Stimulated activated CD4-positive, alpha-beta T cell treated with anti-CD3 and anti-CD28 coated beads, Interleukin-15, amount 100 ng/mL, for 24 hours (primary cell): ENCODE data around the gene SLC35F1.

ENCODE experiments used
- DNase-seq: peaks from one replicate; pipeline ENCODE4 v3.0.0-alpha.2; 2020

The SLC35F1 gene

DNA sequence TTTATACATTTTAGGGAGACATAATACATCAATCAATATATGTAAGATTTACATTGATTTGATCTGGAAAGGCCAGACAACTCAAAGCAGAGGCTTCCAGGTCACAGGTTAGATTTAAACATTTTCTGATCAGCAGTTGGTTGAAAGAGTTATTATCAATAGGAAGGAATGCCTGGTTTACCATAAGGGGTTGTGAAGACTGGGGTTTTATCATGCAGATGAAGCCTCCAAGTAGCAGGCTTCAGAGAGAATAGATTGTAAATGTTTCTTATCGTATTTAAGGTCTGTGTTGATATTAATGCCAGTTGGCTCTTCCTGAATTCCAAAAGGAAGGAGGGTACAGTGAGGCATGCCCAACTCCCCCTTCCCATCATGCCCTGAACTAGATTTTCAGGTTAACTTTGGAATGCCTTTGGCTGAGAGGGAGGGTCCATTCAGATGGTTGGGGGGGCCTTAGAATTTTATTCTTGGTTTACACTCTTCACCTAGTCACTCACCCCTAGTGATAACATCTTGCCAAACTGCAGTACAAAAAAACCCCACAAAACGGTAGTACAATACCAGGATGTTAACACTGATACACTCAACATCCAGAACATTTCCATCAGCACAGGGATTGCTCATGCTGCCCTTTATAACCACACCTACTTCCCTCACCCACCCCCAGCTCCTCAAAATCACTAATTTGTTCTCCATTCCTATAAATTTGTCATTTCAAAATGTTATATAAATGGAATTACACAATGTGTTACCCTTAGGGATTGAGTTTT is 381.5 kb downstream of the SLC35F1 start:
- DNase-seq, result no peak

DNA sequence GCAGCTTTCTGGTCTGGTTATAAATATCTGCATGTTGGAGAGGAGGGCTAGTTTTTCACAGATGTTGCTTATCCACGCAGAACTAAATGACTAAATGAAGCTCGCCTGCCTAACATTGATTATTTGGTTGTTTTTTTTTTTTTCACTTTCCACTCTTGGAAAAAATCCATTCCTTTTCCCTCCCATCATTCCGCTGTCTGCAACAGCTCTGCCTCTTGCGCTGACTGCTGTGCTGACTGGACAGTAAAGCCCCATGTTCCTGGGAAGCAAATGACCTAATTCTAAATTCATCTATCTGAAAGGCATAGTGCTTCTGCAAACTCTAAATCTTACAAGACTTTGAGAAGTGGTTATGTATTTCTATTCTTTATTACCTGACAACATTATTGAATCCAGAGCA is 385.5 kb downstream of the SLC35F1 start:
- no peak for DNase-seq

DNA sequence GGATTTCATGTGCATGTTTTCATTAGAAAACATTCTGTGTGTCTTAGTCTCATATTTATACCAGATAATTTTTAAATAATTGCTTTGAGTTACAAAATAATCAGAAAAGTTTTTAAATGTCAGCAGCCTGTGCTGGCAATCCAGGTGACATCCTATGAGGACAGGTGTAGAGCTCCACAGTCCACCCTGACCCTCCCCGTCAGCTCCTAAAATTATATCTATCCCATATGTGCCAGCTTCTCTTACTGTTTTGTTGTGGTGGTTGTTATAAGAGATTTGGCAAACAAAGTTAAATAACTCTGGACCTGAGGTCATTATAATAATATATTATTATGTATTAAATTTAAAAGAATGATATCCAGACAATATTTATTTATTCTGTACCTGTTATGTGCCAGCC is 387.8 kb downstream of the SLC35F1 start:
- no peak for DNase-seq

GRCh38 chr6:118295336-118295735 is 388.3 kb downstream of the SLC35F1 start:
- DNase-seq, result no peak

DNA sequence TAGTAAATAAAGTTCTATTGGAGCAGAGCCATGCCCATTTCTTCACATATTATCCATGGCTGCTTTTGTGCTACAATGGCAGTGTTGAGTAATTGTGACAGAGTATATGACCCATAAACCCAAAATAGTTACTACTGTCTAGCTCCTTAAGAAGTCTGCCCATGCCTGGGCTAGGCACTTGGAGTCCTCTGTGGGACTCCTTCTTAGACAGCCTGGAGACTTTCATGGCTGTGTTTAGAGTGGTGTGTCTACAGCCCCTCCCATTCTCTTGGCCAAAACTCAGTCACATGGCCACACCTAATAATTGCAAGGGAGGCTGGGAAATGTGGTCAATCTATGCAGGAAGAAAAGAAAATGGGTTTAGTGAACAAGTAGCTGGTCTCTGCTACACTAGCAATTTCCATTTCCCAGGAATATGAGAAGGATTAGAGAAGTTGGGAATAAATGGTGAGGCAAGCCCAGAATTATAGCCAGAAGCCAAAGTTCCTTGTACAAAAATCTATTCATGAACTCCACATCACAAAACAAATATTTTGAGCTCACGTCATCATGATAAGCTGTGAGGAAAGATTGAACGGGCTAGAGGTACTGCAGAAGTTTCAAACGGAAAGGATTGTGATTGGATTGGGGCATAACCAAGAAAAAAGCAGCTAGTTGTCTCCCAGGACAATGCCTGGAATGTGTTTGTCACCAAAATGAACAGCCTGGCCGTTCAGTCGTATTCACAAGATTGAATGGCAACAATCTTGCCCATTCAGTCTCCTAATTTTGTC is 389.3 kb downstream of the SLC35F1 start:
- DNase-seq, result no peak

DNA sequence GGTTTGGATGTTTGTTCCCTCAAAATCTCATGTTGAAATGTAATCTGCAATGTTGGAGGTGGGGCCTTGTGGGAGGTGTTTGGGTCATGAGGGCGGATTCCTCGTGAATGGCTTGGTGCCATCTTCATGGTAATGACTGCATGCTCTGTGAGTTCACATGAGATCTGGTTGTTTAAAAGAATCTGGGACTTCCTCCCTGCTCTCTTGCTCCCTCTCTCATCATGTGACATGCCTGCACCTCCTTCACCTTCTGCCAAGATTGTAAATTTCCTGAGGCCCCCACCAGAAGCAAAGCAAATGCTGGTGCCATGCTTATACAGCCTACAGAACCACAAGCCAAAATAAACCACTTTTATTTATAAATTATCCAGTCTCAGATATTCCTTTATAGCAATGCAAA is 390.8 kb downstream of the SLC35F1 start:
- no peak for DNase-seq

DNA sequence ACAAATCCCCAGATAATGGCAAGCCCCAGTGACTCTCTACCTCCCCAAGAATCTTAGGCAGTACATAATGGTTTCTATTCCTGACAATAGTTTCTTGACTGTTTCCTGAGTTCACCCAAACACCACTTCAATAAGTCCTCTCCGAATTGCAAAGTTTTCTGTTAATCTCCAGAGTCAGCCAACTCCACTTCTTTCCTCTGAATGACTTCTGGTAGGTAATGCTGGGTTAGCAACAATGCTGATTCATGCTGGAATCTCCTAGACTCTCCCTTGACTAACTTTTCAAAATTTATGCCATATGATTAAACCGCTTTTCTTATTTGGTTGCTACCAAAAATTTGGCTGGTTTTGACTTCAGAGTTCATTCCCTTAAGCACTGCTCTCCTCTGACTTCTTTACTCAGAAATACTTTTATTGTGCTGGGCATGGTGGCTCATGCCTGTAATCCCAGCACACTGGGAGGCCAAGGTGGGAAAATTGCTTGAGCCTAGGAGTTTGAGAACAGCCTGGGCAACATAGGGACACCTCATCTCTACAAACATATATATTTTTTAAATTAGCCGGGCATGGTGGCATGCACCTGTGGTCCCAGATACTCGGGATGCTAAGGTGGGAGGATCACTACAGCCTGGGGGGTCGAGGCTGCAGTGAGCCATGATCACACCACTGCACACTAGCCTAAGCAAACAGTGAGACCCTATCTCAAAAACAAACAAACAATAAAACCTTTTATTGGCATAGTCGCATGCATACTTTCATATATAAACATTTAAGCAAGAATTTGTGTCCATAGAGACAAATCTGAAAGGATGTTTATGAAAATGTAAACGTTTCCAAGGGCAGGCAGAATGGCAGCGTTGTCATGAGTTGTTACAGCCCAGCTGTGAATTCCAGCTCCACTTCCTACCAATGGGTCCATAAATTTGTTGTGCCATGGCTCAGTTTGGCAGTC is 391.7 kb downstream of the SLC35F1 start:
- DNase-seq, result no peak

DNA sequence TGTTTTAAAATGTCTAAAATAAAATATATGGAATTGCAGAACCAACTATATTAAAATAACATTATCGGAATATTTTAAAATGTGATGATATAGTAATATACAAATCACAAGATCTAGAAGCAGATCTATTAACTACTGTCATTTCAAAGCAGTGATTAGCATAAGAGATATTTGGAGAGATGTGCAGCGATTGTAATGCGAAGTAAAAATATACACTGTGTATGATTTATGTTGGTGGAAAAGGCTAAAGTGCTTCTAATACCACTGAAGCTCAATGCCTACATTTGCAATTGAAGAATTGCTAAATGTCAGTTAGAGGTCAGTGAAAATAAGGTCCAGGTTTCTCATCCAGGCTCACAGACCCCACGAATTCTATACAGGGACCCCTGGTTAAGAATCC is 392.4 kb downstream of the SLC35F1 start:
- DNase-seq, result no peak

- no peak for DNase-seq
Observed at GRCh38 chr6:118304321-118304720, 397.3 kb downstream of the SLC35F1 start.

DNA sequence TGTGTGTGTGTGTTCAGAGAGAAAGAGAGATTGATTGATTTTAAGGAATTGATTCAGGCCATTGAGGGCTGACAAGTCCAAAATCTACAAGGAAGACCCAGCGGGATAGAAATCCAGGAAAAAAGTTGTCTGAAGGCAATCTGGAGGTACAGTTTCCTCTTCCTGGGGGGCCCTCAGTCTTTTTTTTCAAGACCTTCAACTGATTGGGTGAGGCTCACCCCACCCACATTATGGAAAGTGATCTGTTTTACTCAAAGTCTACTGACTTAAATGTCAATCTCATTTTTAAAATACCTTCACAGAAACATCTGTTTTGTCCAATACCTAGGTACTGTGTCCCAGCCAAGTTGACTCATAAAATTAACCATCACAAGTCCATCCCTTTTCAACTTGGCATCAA is 398.0 kb downstream of the SLC35F1 start:
- DNase-seq, result no peak

DNA sequence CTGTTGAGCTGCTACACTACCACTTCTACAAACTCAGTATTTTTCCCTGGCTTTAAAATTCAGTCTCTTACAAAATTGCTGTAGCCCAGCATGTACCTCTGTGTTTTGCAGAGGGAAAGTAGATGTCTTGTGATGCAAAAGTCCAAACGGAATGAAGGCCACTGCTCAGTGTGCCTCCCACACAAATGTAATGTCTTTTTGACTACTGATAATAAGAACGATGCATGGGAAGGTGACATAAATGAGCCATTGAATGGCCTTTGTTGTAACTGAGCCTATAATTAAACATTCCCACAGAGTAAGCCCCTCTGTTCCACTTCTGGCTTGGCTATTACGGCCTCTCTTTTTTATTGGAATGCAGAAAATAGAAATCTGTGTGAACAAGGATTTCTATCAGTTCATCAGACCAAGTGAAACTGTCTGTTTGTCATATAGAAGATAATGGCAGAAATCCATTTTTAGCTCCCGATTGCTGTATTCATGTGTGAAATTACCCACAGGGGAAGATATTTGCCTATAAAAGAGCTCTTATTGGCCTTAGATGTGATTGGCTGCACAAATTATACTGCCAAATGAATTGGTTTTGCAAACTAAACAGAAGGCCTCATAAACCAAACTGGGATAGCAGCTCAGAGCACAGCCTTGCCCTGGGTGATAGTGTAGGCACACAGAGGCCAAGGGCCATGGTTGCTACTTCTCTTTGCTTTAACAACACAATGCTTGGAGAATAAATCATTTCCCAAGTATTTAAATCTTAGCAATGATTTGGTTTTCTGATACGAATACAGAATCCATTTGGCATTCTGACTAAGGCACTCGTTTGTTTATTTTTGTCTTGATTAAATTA is 399.6 kb downstream of the SLC35F1 start:
- no peak for DNase-seq

GRCh38 chr6:118307581-118307980 is 400.5 kb downstream of the SLC35F1 start:
- DNase-seq, result no peak

DNA sequence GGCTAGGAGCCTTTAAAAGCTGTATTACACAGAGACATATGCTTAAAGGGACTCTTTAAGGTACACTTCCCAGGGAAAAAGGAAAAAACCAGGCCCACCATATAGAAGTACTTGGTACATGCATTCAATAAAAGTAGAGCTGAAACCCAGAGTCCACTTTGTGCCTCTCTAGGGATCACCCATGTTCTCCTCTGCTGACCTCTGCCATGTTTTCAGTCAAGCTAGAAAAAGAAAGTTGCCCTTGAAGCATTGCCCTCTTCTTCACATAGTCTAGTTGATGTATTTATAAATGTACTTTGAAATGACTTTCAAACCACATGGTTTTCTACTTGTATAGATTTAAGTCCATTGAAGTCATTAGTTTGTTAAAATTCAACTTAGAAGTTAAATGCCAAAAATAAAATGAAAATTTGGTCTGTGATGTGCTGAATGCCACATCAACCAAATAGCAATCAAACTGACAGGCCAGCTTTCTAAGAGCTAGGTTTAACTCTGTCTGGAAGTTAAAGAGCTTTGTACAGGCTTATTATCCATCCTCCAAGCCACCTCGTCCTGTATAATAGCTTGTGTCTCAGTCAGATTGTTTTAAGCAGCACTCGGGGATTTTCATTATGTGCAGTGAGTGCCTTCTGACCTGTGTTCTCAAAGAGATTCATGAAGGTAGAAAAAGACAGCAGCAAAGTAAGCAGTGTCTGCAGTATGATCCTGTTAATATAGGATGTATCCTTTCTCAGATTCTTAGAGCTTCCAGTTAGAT is 402.5 kb downstream of the SLC35F1 start:
- no peak for DNase-seq

DNA sequence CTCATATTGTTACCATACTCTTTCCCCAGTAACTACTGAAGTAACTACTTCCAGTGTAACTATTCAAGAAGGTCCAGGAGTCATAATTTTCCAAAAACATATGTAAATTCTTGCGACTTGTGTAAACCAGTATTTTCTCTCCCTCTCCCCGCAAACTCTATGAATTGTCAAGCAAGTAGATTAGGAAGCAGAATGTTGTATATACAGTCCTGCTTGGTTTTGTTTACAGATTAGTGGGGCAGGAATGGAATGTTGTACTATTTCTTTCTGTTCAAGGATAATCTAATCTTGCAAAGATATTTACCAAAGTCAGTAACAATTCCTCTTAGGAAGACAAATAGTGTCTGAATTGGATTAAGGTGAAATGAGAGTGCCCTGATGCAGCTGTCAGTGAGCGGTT is 406.1 kb downstream of the SLC35F1 start:
- no peak for DNase-seq

GRCh38 chr6:118313762-118314161 is 406.7 kb downstream of the SLC35F1 start:
- DNase-seq, result no peak

DNA sequence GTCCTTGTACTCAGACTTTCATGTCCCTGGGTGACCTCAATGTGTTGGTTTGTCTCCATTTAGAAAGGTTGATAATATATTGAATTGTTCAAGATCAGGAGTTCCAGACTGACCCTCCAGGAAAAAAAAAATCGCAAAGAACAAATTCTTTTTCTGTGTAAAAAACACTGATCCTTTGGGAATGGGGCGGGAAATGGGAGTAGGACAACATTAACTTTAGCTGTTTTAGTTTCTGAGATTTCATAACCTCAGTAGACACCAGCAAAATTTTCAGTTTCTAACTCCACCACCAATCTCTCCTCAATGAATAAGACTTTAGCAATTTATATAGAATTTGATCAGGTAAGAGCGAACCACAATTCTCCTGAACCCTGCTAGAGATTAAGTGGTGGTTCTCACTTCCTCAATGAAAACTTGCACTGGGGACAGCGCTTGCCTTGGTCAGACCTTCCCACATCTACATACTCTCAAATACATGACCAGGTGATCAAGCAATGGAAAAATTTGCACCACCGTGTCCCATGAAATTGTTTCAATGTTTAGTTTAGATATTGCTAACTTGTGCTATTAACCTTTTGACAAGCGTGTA is 409.8 kb downstream of the SLC35F1 start:
- no peak for DNase-seq

GRCh38 chr6:118317581-118318563 is 410.8 kb downstream of the SLC35F1 start:
- no peak for DNase-seq

DNA sequence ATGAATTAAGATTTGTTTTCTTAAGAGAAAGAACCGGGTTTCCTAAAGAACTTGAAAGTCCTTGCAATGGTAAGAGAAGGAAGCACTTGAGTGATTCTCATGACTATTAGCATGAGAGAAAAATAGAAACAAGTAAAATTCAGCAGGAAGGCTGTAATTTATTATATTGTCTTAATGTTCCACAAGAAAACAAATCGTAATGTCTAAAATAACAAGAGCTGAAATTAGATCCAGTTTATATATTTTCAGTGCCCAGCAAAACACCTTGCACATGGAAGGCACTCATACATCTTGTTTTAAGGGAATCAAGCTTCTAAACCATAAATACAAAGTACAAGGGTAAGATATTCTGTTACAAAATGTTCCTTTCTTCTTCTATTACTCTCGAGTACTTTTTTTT is 411.6 kb downstream of the SLC35F1 start:
- no peak for DNase-seq

GRCh38 chr6:118319416-118319815 is 412.4 kb downstream of the SLC35F1 start:
- no peak for DNase-seq
